ENCODE data around the gene AIMP1. TPM values are rescaled to one million over a fixed set of nuclear protein-coding genes. Genes with fewer than 3 reads are reported as not detected.
A peak's percentile ranks its signal among the peaks of the same experiment; 100 is the strongest.

AIMP1 gene
- total and polyA plus RNA-seq, 2 of the 13 experiments (the other 11 are each of a cell fraction or from before 2014, with no cell fraction given): 28.6 to 82.9 TPM

GRCh38 chr4:106316773-106317409 lies 541 bp downstream of the AIMP1 start (continued):
- TF ChIP-seq ZBTB14 (CRISPR knock-in tag; IDR thresholded peaks at IDR 0.05) (0 out of 2 replicates have a peak, but pooled peaks have one; percentile 32), ARID5B (CRISPR knock-in tag; IDR thresholded peaks at IDR 0.05) (0 out of 2 replicates have a peak, but pooled peaks have one; percentile 6), NKX3-1 (CRISPR knock-in tag; IDR thresholded peaks at IDR 0.05) (0 out of 2 replicates have a peak, but pooled peaks have one; percentile 74), E2F2 (CRISPR knock-in tag; IDR thresholded peaks at IDR 0.05; ENCODE audit: borderline replicate concordance) (no peak), MTF1 (CRISPR knock-in tag; IDR thresholded peaks at IDR 0.05) (no peak), ZC3H4 (CRISPR knock-in tag; IDR thresholded peaks at IDR 0.05; ENCODE audit: borderline replicate concordance) (peak; percentile 84), ZFP36L1 (CRISPR knock-in tag; IDR thresholded peaks at IDR 0.05) (peak; percentile 57; the same call in 1 of the 2 replicates), ZNF607 (CRISPR knock-in tag; IDR thresholded peaks at IDR 0.05; ENCODE audit: borderline replicate concordance) (no peak), PBX3 (CRISPR knock-in tag; IDR thresholded peaks at IDR 0.05; ENCODE audit: borderline replicate concordance) (peak; percentile 20; the same call in 1 of the 2 replicates), ZNF292 (CRISPR knock-in tag; IDR thresholded peaks at IDR 0.05; ENCODE audit: borderline replicate concordance, low read depth) (no peak), ZNF143 (CRISPR knock-in tag; IDR thresholded peaks at IDR 0.05) (0 out of 2 replicates have a peak, but pooled peaks have one; percentile 8), KLF12 (CRISPR knock-in tag; IDR thresholded peaks at IDR 0.05; ENCODE audit: borderline replicate concordance) (0 out of 2 replicates have a peak, but pooled peaks have one; percentile 62), MEIS1 (CRISPR knock-in tag; IDR thresholded peaks at IDR 0.05; ENCODE audit: borderline replicate concordance) (0 out of 2 replicates have a peak, but pooled peaks have one; percentile 17), DPF2 (CRISPR knock-in tag; IDR thresholded peaks at IDR 0.05; ENCODE audit: borderline replicate concordance, low read depth) (0 out of 2 replicates have a peak, but pooled peaks have one; percentile 31), CCDC6 (CRISPR knock-in tag; IDR thresholded peaks at IDR 0.05) (0 out of 2 replicates have a peak, but pooled peaks have one; percentile 0), ZNF333 (CRISPR knock-in tag; IDR thresholded peaks at IDR 0.05; ENCODE audit: borderline replicate concordance) (no peak)
- TF ChIP-seq, protein P1, sequence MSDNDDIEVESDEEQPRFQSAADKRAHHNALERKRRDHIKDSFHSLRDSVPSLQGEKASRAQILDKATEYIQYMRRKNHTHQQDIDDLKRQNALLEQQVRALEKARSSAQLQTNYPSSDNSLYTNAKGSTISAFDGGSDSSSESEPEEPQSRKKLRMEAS (IDR thresholded peaks at IDR 0.05): 0 out of 2 replicates have a peak, but pooled peaks have one; percentile 8

All from HepG2 (cell line).